IPS DF 6.9 (cell line): ENCODE data around the gene ATF7.

Experiments
- DNase-seq: peaks from one replicate; pipeline ENCODE4 v3.0.0-alpha.2; 2013; ENCODE audit warnings: low read depth, low spot score
- H3K27ac ChIP-seq: one replicate; pipeline ENCODE4 v1.5.1; 2013; ENCODE audit warnings: low read length, control low read depth
- H3K27me3 ChIP-seq: 2 replicates; pipeline ENCODE4 v1.6.1; 2013; ENCODE audit warnings: mild to moderate bottlenecking, low read length; ENCODE audit not compliant: control insufficient read depth, insufficient read depth
- H3K36me3 ChIP-seq: 2 replicates; pipeline ENCODE4 v1.6.1; 2013; ENCODE audit warnings: low read length; ENCODE audit not compliant: control insufficient read depth, insufficient read depth
- H3K4me1 ChIP-seq: 2 replicates; pipeline ENCODE4 v1.6.1; 2013; ENCODE audit warnings: low read length; ENCODE audit not compliant: control insufficient read depth, insufficient read depth
- H3K4me3 ChIP-seq: 2 replicates; pipeline ENCODE4 v1.5.1; 2013; ENCODE audit warnings: mild to moderate bottlenecking, low read length
- H3K9me3 ChIP-seq: 2 replicates; pipeline ENCODE4 v1.6.1; 2013; ENCODE audit warnings: low read length, inconsistent platforms; ENCODE audit not compliant: control insufficient read depth, insufficient read depth
- WGBS: extraction: QIAGEN DNeasy Blood & Tissue Kit; methylation state at CpG from one replicate; pipeline ENCODE4 v1.1.7; 2013; ENCODE audit warnings: mixed read lengths, missing lambda C conversion rate; ENCODE audit not compliant: insufficient read length, insufficient coverage; 5-methylcytosine and 5-hydroxymethylcytosine counted together

ATF7 gene

DNA sequence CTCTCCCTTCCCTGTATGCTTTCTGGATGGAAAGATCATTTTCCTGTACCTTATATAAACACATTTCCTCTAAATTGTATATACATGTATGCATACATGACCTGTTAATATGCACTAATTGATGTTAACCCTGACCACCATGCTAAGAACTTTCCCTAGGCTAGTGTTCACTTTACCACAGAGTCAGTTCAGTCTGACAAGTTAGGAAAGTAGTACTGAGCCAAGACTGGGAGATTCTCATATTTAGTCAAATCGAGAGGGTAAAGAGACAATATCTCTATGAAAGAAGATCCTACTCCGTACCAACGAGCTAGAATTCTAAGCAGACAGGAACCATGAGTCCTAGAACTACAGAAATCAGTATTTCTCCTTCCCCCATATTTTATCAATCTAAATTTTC lies 36.8 kb downstream of the ATF7 start:
- no CpG with 5 or more reads among the region's 3 CpGs for WGBS
- Histone ChIP-seq H3K4me3 (no peak overlapping the region), H3K27me3 (no peaks in the 10 kb centered on the region), H3K4me1 (no peaks in the 10 kb centered on the region), H3K27ac (no peak overlapping the region), H3K9me3 (no peaks in the 10 kb centered on the region), H3K36me3 (no peaks in the 10 kb centered on the region)
- DNase-seq: no peak

DNA sequence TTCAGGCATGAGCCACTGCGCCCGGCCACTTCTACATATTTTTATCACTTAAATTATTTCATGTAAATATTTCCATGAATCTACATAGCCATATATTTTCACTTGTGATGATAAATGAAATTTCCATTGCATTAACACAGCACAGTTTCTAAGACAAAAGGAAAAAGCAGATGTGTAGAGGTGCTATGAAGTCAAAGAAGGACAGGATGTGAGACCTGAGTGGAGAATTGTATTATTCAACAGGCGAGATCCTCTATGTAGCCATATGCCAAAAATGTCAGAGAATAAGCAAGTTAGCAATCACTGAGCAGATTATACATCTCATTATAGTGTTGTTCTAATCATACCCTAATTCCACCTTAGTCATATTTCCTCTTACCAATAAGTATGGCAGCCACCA lies 38.1 kb downstream of the ATF7 start:
- Histone ChIP-seq H3K9me3 (no peaks in the 10 kb centered on the region), H3K27me3 (no peaks in the 10 kb centered on the region), H3K27ac (no peak overlapping the region), H3K4me3 (no peak overlapping the region), H3K36me3 (no peaks in the 10 kb centered on the region), H3K4me1 (no peaks in the 10 kb centered on the region)
- WGBS: no CpG with 5 or more reads among the region's 3 CpGs
- DNase-seq: no peak

DNA sequence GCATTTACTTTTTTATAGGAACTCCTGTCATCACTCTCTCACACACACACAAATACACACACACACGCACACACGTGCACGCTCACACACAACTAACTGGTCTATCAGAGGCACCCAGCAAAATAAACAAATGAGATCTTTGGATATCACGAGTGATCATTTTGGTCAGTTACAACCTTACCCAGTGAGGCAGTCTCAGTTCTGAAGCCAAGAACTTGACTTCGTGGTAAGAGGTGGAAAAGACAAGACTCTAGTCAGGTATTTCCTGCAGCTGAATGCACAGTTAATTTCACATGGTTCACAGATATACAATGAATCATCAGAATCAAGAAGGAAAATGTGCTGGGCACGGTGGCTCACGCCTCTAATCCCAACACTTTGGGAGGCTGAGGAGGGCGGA lies 39.4 kb downstream of the ATF7 start:
- Histone ChIP-seq H3K27ac (no peak overlapping the region), H3K9me3 (no peaks in the 10 kb centered on the region), H3K4me1 (no peaks in the 10 kb centered on the region), H3K4me3 (no peak overlapping the region), H3K27me3 (no peaks in the 10 kb centered on the region), H3K36me3 (no peaks in the 10 kb centered on the region)
- no peak for DNase-seq
- 100% methylated on average over 3 of the region's 8 CpGs for WGBS

DNA sequence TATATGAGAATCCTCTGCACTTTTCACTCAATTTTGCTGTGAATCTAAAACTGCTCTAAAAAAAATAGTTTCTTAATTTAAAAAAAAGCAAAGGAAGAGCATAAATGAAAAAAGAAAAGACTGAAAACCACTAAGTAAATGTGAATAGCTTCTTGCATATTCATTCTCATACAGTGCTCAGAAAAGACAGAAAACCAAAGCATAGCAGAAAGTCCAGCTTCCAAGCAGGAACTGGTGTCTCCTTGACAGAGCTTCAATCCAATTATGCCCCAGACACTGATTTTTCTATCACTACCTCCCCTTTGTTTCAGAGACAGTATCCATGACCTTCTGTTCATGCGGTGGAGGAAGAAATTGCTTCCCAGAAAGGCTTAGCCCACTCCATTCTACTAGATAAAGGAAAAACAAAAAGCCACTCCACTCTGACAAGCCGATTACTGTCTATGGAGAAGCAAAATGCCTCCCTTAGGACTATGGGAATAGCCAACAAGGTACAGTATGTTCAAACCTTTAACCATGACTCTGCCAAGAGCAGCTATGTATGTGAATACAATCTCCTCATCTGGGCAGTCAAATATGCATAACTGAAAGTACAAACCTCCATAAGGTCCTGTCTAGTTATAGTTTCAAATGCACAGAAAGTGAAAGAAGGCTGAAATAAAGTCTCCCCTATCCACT lies 40.6 kb downstream of the ATF7 start:
- Histone ChIP-seq H3K4me1 (no peaks in the 10 kb centered on the region), H3K9me3 (no peaks in the 10 kb centered on the region), H3K36me3 (no peaks in the 10 kb centered on the region), H3K27ac (no peak overlapping the region), H3K4me3 (no peak overlapping the region), H3K27me3 (no peaks in the 10 kb centered on the region)
- DNase-seq: no peak
- no CpG with 5 or more reads among the region's 2 CpGs for WGBS

DNA sequence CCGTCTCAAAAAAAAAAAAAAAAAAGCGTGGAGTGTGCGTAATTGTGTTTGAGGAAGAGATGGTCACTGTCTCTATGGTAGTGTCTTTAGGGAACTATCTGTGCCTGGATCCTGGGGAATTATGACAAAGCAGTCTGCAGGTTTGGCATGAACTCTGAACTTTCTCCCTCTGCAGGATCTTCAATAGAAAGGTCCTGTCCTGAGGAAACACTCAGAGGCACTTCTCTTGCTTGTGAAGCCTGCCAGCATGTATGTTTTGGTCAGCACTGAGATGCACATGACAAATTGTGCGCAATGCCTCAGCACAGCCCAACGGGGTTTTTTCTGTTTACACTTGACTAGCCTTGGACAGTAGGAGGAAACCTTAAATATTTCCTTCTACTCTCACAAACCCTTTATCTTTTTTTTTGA lies 46.6 kb downstream of the ATF7 start:
- Histone ChIP-seq H3K27me3 (no peaks in the 10 kb centered on the region), H3K4me3 (no peak overlapping the region), H3K27ac (no peak overlapping the region), H3K36me3 (no peaks in the 10 kb centered on the region), H3K4me1 (no peaks in the 10 kb centered on the region), H3K9me3 (no peaks in the 10 kb centered on the region)
- DNase-seq: no peak
- WGBS: no CpG with 5 or more reads among the region's 5 CpGs

DNA sequence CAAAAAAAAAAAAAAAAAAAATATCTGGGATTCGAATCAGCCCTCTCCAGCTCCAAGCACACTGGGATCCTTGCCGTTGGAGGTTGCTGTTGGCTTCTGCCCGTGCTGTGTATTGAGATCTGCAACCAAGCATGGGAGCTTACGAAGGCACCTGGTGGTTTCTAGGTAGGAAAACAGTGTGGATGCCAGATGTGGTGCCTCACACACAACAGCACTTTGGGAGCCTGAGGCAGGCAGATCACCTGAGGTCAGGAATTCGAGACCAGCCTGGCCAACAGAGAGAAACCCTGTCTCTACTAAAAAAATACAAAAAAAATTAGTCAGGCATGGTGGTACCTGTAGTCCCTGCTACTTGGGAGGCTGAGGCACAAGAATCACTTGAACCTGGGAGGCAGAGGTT lies 47.4 kb downstream of the ATF7 start:
- Histone ChIP-seq H3K4me1 (no peaks in the 10 kb centered on the region), H3K9me3 (no peaks in the 10 kb centered on the region), H3K27ac (no peak overlapping the region), H3K27me3 (no peaks in the 10 kb centered on the region), H3K36me3 (no peaks in the 10 kb centered on the region), H3K4me3 (no peak overlapping the region)
- WGBS: no CpG with 5 or more reads among the region's 5 CpGs
- DNase-seq: no peak

DNA sequence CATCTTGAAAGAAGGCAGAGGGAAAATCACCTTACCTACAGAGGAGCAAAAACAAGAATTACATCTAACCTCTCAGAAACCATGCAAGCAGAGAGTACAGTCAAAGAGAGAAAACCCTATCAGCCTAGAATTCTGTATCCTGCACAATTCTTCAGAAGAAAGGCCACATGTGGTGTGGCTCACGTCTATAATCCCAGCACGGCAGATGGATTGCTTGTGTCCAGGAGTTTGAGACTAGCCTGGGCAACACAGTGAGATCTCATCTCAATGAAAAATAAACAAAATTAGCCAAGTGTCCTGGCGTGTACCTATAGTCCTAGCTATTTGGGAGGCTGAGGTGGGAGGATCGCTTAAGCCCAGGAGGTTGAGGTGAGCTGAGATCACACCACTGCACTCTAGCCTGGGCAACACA lies 48.2 kb downstream of the ATF7 start:
- Histone ChIP-seq H3K36me3 (no peaks in the 10 kb centered on the region), H3K27me3 (no peaks in the 10 kb centered on the region), H3K4me3 (no peak overlapping the region), H3K4me1 (no peaks in the 10 kb centered on the region), H3K27ac (no peak overlapping the region), H3K9me3 (no peaks in the 10 kb centered on the region)
- no peak for DNase-seq
- no CpG with 5 or more reads among the region's 4 CpGs for WGBS

DNA sequence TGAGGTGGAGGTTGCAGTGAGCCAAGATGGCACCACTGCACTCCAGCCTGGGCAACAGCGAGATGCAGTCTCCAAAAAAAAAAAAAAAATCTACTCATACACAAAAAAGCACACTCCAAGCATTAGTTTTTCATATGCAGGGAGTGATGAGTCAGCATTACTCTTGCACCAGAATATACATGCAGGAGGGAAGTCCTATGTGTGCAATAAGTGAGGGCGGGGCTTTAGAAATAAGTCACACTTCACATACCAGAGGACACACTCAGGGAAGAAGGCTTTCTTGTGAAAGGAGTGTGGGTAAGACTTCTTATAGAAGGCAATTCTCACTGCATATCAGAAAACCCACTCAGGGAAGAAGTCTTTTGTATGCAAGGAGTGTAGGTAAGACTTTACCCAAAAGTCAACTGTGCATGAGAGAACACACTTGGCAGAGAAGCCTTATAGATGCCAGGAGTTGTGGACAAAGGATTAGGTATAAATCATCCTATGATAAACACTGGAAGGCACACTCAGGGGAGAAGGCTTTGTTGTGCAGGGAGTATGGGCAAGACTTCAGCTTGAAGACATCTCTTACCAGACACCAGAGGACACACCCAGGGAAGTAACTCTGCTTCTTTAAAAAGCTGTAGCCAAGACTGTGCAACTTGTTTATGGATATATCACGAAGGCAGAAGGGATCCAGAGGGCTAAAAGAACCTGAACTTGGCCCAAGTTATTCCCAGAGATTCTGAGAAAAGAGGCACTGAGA lies 50.5 kb downstream of the ATF7 start:
- no peak for DNase-seq
- H3K27ac ChIP-seq: no peak overlapping the region

DNA sequence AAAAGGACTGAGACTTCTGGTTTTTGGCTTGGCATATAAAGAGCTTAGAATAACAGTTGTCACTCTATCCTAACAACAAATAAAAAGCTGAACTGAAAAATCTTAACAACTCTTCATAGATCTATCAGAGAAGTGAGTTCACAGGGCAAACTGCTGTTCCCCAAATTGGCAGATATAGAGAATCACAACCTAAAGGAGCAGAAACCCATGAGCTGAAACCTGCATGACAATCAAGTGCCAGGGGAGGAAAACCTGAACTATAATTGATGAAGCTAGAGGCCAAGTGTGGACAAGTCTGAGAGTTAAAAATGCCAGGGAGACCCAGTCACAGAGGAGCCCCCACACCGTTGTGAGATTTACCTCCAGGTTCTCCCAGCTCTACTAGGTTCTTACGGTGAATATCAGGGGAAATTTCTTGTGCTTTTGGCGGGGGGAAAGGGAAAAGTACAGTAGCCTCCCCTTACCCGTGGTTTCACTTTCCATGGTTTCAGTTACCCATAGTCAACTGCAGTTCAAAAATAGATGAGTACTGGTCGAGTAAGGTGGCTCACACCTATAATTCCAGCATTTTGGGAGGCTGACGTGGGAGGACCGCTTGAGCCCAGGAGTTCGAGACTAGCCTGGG lies 53.9 kb downstream of the ATF7 start:
- H3K4me3 ChIP-seq: no peak overlapping the region
- H3K27me3 ChIP-seq: no peaks in the 10 kb centered on the region
- H3K4me1 ChIP-seq: no peaks in the 10 kb centered on the region
- H3K36me3 ChIP-seq: no peaks in the 10 kb centered on the region
- no peaks in the 10 kb centered on the region for H3K9me3 ChIP-seq
- WGBS: no CpG with 5 or more reads among the region's 8 CpGs
- H3K27ac ChIP-seq: no peak overlapping the region
- no peak for DNase-seq

More for the DNA sequence above, 50.5 kb downstream of the ATF7 start:
- Histone ChIP-seq H3K4me1 (no peaks in the 10 kb centered on the region), H3K36me3 (no peaks in the 10 kb centered on the region), H3K9me3 (no peaks in the 10 kb centered on the region), H3K27me3 (no peaks in the 10 kb centered on the region), H3K4me3 (no peak overlapping the region)
- WGBS: no CpG with 5 or more reads among the region's 3 CpGs

DNA sequence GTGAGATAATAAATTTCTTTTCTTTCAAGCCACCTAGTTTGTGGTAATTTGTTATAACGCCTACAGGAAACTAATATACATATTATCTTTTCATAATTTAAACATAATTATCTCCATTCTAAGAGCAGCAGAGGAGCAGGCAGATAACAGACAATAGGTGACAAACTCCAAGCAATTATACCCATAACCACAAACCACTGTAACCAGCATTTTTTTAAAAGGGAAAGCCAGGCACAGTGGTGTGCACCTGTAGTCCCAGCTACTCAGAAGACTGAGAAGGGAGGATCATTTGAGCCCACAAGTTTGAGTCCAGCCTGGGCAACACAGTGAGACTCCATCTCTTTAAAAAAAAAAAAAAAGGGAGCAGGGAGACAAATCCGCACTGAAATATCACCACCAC lies 54.9 kb downstream of the ATF7 start:
- H3K36me3 ChIP-seq: no peaks in the 10 kb centered on the region
- no peak overlapping the region for H3K4me3 ChIP-seq
- H3K27me3 ChIP-seq: no peaks in the 10 kb centered on the region
- WGBS: no CpG with 5 or more reads among the region's 2 CpGs
- no peak for DNase-seq
- H3K9me3 ChIP-seq: no peaks in the 10 kb centered on the region
- no peaks in the 10 kb centered on the region for H3K4me1 ChIP-seq
- H3K27ac ChIP-seq: no peak overlapping the region
